Central memory CD4-positive, alpha-beta T cell (primary cell): ENCODE results near the gene NNMT.

Source experiments
- DNase-seq: peaks from one replicate; pipeline ENCODE4 v3.0.0; 2022

The NNMT gene

DNA sequence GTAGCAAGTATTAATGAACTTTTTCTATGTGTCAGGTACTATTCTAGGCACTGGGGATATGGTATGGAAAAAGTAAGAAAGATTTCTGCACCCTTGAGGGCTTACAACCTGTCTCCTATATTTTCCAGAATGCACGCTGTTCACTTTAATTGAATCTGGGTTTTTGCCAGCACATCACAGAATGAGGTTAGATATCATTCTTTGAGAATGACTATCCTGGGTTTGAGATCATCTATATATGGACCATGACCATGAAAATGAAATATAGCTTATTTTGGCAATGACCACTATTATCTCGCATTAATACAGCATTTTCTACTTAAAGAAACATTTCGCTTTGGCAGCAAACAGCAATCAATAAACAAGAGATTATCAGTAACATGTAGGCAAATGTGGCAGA lies 57.2 kb downstream of the NNMT start:
- DNase-seq = no peak

DNA sequence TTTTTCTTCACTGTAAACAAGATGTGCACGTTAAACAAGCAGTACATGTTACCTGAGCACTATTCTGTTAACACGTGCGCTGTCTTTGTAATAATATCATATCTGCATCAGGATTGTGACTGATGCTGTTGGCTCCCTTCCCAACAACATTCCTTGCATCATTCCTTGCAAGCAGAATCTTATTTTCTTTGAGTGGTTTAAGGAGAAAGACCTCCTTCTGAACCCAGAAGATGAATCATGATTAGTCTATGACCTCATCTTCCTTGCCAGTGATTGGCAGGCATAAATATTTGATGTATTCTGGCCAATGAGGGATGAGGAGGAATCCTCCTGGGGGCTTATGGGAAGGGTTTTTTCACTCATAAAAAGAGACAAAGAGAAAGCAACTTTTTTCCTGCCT lies 57.9 kb downstream of the NNMT start:
- no peak for DNase-seq

DNA sequence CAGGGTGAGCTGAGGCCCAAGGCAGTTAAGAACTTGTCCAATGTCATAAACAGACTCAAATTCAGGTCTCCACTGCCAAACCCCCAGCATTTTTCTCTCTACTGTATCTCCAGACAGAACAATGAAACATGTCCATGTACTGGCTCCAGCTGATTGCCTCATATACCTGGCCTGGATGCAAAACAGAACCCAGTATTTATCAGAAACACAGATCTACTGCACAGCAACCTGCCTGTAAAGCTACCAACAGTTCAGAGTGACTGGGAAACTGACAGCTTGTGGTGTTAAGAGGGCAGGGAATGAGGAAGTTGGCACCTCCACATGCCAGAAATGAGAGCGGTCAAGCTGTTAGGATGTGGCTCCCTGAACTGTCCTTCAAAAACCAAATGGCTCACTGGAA lies 62.5 kb downstream of the NNMT start:
- no peak for DNase-seq

DNA sequence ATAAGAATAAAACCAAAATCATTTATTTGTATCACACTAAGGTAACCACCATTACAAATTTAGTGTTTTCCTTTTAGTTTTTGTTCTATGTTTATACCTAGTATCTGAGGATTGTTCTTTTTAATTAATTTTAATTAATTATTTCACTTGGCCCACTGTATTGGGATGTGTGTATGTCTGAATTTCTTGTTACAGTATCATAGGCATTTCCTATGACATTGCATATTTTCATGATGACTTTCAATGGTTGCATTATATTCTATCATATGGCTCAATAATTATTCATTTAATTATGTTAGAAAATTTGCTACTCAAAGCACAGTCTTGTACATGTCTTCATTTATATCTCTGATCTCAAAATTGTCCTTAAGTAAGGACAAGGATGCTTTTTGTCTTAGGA lies 63.1 kb downstream of the NNMT start:
- no peak for DNase-seq

DNA sequence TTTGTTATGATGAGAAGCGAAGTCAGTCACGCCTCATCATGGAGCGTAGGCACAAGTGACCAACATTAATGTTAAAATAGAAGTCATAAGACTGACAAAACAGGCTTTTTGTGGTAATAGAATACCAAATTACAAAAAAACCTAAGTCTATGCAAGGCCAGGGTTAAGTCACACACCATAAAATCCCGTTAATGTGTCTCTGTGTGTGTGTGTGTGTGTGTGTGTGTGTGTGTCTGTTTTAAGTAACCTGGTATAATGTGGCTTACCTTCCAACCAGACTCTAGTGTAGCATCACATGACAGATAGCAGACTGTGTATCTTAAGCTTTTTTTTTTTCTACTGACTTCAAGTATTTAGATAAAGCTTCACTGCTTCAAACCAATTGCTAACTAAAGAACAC lies 66.1 kb downstream of the NNMT start:
- DNase-seq = no peak

DNA sequence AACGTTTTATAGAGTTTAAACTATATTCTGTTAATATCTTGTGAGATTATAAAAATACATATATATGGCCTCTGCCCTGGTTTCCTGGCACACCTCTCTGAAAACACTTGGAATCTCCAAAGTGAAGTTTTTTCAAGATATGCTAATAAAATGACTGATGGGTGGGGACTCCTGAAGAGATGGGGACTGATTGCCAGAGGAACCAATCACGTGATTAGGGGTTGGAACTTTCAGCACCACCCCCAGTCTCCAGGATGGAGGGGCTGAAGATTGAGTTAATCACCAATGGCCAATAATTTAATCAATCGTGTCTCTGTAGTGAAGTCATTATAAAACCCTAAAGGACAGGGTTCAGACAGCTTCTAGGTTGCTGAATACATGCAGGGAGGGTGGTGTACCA lies 66.8 kb downstream of the NNMT start:
- DNase-seq = no peak
